Hematopoietic multipotent progenitor cell treated with erythropoietin and hydrocortisone succinate and interleukin-3 and kit ligand, for 4 days (in vitro differentiated cells): ENCODE measurements around the gene SPACDR.
"Not testable (repeated sequence)": the region's sequence is repeated elsewhere in the genome, so short reads cannot be mapped to it uniquely, and the experiment has no call there.

Experiments
- DNase-seq: peaks from one replicate; pipeline ENCODE4 v3.0.0-alpha.2; 2015

The SPACDR gene

DNA sequence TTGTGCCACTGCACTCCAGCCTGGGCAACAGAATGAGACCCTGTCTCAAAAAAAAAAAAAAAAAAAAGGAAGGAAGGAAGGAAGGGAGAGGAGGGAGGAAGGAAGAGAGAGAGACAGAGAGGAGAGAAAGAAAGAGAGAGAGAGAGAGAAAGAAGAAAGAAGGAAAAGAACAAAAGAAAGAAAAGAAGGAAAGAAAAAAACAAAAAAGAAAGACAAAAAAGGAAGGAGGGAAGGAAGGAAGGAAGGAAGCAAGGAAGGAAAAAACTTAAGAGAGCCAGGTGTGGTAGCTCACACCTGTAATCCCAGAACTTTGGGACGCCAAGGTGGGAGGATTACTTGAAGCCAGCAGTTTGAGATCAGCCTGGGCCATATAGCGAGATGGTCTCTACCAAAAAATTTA is 731 bp upstream of the SPACDR start:
- DNase-seq, result no peak

DNA sequence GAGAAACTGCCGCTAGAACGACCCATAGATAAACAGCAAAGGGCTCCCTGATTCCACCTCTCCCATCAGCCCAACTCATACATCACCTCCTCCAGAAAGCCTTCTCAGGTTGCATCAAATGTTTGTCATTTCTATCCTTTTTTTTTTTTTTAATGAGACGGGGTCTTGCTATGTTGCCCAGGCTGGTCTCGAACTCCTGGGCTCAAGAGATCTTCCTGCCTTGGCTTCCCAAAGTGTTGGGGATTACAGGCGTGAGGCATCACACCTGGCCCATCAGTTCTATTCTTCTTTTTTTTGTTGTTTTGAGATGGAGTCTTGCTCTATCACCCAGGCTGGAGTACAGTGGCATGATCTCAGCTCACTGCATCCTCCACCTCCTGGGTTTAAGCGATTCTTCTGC is 7.0 kb downstream of the SPACDR start:
- DNase-seq, result no peak

- DNase-seq, result no peak
These were observed 7.5 kb downstream of the SPACDR start for GRCh38 chr7:100456562-100456961.

DNA sequence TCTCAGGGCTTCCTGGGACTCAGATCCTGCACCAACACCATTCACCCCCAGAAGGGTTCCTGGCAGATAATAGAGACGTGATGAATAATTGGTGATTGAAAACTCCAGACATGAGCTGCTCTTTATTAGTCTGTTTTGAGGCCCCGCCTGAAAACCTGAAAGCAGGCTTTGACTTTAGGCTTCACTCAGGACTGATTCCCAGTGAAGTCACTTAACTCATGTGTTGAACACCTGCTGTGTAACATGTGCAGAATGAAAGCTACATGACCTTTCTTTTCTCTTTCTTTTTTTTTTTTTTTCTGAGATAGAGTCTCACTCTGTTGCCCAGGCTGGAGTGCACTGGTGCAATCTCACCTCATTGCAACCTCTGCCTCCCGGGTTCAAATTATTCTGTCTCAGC is 8.9 kb downstream of the SPACDR start:
- no peak for DNase-seq

DNA sequence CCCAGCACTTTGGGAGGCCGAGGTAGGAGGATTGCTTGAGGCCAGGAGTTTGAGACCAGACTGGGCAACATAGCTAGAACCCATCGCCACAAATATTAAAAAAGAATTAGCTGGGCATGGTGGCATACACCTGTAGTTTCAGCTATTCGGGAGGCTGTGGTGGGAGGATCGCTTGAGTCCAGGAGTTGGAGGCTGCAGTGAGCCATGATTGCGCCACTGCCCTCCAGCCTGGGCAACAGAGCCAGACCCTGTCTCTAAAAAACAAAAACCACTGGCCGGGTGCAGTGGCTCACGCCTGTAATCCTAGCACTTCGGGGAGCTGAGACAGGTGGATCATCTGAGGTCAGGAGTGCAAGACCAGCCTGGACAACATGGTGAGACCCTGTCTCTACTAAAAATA is 10.2 kb downstream of the SPACDR start:
- not testable (repeated sequence) for DNase-seq

DNA sequence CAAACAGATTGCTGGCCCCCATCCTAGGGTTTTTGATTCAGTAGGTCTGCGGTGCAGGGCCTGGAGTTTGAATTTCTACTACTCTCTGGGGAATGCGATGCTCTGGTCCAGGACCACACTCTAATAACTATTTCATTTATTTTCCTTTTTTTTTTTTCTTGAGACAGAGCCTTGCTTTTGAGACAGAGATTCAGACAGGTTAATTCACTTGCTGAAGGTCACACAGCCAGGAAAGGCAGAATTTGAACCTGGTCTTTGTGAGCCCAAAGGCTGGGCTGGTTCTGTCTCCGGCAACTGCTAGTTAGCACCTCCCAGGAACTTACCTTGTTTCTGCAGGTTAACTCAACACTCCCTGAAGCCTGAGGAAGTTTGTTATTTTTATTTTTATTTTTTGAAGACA is 11.5 kb downstream of the SPACDR start:
- no peak for DNase-seq

DNA sequence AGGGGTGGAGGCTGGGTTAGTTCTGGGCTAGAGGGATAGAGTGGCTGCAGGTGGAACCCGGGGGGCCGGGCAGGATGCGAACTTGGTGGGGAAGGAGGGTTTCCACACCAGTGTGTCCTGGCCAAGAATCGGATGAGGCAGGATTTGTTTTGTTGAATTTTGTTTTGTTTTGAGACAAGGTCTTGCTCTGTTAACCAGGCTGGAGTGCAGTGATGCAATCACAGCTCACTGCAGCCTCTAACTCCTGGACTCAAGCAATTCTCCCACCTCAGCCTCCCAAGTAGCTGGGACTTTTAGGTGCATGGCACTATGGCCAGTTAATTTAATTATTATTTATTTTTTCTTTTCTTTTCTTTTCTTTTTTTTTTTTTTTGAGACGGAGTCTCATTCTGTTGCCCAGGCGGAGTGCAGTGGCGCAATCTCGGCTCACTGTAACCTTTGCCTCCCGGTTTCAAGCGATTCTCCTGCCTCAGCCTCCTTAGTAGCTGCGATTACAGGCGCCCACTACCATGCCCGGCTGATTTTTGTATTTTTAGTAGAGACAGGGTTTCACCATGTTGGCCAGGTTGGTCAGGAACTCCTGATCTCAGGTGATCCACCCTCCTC is 14.8 kb downstream of the SPACDR start:
- DNase-seq, result no peak

DNA sequence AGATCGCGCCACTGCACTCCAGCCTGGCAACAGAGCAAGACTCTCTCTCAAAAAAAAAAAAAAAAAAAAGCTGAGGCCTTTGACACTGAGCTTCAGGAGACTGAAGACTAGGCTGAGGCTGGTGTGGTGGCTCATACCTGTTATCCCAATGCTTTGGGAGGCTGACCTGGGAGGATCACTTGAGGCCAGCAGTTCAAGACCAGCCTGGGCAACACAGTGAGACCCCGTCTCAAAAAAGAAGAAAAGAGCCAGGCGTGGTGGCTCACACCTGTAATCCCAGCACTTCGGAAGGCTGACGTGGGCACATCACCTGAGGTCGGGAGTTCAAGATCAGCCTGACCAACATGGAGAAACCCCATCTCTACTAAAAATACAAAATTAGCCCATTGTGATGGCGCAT is 16.7 kb downstream of the SPACDR start:
- not testable (repeated sequence) for DNase-seq

GRCh38 chr7:100446040-100446439 is 18.0 kb downstream of the SPACDR start:
- no peak for DNase-seq

- DNase-seq, result peak; percentile 77
These were observed 19.5 kb downstream of the SPACDR start for GRCh38 chr7:100444311-100445278.

- DNase-seq, result no peak
These were observed 20.8 kb downstream of the SPACDR start for GRCh38 chr7:100443096-100443840.

DNA sequence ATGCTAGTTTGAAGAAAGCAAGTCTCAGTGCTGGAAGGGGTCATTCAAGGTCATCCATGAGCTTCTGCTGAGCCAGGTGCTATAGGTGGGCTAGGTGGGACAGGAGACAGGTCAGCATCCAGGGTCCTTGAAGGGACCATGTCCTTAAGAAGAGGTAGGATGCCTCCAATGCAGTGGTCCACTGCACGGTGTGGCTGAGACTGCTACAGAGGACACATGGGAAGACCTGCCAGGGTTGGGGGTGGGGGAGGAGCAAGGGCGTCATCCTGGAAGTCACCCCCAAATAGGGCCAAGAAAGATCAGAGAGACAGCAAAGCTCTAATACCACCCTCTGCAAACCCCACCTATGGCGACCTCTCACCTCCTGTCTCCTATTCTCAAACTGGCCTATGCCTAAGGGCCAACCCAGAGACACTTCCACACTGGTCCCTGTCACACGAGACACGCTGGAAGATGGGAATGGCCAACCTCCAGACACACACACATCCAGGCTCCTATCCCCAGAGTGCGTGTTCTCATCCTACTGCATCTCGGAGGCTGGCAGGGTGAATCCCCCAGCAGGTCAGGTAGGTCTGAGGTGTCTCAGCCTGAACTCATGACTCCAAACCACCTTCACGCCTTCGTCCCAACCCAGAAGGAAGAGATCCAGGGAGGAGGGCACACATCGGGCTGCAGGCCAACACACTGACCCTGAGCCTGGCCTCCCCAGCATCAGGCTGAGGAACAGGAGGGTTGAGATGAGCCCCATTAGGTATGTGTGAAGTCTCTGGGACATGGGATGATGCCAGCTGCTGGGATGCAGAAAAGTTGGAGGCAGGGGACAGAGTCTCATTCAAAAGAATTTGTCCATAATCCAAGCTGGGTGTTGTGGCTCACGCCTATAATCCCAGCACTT is 22.2 kb downstream of the SPACDR start:
- DNase-seq, result no peak

GRCh38 chr7:100439244-100439643 is 24.8 kb downstream of the SPACDR start:
- DNase-seq, result not testable (repeated sequence)

GRCh38 chr7:100438731-100439130 is 25.3 kb downstream of the SPACDR start:
- DNase-seq, result not testable (repeated sequence)

- DNase-seq, result no peak
These were observed 25.9 kb downstream of the SPACDR start for GRCh38 chr7:100438172-100438571.

GRCh38 chr7:100437150-100438100 is 26.6 kb downstream of the SPACDR start:
- no peak for DNase-seq

GRCh38 chr7:100435401-100436304 is 28.4 kb downstream of the SPACDR start:
- DNase-seq, result peak; percentile 61

DNA sequence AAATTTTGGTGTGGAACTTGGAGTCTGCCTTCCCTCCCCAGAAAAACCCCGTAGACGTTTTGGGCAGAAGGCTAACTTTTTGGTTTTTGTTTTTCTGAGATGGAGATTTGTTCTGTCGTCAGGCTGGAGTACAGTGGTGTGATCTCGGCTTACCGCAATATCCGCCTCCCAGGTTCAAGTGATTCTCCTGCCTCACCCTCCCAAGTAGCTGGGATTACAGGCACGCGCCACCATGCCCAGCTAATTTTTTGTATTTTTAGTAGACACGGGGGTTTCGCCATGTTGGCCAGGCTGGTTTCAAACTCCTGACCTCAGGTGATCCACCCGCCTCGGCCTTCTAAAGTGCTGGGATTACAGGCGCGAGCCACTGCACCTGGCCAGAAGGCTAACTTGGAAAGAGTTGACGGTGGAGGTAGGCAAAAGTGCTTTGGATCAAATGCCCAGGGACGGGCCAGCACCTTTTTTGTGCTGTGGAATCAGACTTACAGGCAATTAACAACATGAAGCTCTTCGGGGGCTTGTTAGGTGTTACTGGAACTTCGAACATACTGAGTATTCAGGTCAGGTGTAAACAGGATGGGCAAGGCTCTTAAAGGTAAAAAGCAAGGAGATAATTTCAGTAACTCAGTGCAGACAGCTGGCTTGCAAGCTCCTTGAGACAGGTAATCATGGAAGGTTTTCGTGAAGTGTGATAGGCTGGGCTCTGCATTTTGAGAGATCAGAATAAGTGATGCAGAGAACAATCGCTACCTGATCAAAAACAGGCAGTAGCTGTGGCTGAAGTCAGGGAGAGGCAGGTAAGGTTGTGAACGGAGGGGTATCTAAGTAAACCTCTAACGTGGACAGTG is 29.5 kb downstream of the SPACDR start:
- DNase-seq, result no peak
